ENCODE data around the gene UGT2B11.
"Not testable (repeated sequence)": the region's sequence is repeated elsewhere in the genome, so short reads cannot be mapped to it uniquely, and the experiment has no call there.

UGT2B11 gene

DNA sequence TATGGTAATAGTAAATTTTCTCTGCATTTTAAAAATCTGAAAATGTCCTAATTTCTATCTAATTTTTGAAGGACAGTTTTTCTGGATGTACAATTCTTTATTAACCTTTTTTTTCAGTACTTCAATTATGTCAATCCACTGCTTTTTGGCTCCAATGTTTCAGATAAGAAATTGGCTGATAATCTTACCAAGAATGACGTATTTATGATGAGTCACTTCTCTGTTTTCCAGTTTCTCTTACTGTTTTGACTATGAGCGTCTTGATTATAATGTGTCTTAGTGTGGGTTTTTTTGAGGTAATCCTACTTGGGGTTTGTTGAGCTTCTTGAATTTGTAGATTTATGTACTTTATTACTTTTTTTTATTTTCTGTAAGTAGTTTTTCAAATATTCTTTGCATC lies 47.2 kb downstream of the UGT2B11 start:
- TF ChIP-seq POLR2A (IDR thresholded peaks at IDR 0.05; ENCODE audit: extremely low read depth, insufficient read length) (no peak), MYC (IDR thresholded peaks at IDR 0.05; ENCODE audit: low read depth, low read length) (no peak)
- TF ChIP-seq, protein P1, sequence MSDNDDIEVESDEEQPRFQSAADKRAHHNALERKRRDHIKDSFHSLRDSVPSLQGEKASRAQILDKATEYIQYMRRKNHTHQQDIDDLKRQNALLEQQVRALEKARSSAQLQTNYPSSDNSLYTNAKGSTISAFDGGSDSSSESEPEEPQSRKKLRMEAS (IDR thresholded peaks at IDR 0.05; ENCODE audit: low read depth, low read length), result no peak
- TF ChIP-seq, protein P2, sequence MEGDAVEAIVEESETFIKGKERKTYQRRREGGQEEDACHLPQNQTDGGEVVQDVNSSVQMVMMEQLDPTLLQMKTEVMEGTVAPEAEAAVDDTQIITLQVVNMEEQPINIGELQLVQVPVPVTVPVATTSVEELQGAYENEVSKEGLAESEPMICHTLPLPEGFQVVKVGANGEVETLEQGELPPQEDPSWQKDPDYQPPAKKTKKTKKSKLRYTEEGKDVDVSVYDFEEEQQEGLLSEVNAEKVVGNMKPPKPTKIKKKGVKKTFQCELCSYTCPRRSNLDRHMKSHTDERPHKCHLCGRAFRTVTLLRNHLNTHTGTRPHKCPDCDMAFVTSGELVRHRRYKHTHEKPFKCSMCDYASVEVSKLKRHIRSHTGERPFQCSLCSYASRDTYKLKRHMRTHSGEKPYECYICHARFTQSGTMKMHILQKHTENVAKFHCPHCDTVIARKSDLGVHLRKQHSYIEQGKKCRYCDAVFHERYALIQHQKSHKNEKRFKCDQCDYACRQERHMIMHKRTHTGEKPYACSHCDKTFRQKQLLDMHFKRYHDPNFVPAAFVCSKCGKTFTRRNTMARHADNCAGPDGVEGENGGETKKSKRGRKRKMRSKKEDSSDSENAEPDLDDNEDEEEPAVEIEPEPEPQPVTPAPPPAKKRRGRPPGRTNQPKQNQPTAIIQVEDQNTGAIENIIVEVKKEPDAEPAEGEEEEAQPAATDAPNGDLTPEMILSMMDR (IDR thresholded peaks at IDR 0.05; ENCODE audit: low read depth, low read length), result no peak
- peak; percentile 5 for DNase-seq (ENCODE audit: low read depth)
- no peak overlapping the region for H3K4me3 ChIP-seq (ENCODE audit: low read depth, low read length)

DNA sequence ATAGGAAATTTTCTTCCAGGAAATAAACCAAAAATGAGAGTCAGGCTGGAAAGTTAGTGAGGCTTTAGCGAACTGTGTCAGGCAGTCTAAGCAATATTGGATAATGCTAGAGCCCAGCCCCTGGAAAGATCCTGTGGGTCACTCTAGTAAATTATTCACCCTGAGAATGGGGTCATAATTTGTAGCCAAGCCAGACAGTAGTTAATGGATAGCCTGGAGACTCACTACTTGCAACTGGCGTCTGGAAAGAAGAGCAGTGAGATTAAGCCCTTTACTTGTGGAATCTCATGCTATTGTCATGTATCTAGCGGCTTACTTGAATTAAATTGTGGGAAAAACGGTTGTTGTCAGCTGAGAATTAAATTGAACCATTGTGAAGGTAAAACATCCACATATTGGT lies 48.2 kb downstream of the UGT2B11 start:
- H3K4me3 ChIP-seq (ENCODE audit: low read depth, low read length), result not testable (repeated sequence)

DNA sequence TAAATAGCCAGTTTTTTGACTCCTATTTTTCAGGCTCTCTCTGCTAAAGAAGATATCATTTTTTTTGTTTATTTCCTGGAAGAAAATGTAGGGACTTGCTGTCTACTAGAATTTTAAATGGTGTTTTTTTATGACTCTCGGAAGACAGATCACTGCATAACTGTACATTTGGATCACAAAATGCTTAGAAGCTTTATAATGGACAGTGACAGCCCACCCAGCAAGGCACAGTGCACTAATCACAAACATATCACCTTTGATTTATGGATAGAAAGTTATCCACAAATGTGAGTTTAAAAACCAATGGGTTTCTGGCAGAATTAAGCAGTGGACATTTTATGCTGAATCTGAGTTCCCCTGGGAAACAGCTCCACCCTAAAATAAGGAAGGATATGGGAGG lies 48.8 kb downstream of the UGT2B11 start:
- not testable (repeated sequence) for DNase-seq (ENCODE audit: low read depth); H3K4me3 ChIP-seq (ENCODE audit: low read depth, low read length)

More for the DNA sequence above, 48.2 kb downstream of the UGT2B11 start:
- not testable (repeated sequence) for DNase-seq (ENCODE audit: low read depth)

DNA sequence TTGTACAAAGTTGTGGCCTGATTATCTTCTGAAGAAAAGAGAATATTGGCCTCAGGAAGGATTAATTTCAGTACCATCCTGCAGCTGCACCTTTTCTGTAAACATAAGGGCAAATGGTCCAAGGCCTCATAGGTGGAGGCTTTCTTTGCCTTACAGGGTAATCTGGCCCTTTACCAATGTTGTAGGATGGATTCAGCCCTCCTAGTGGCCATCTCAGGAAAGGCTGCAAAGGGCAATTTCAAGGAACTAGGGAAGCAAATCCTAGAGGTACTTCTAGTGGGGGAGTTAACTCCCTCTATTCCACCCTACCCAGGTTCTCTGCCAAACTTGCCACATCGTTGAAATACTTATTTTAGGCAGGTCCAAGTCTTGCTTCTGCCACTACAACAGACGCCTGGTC lies 57.6 kb downstream of the UGT2B11 start:
- TF ChIP-seq MYC (IDR thresholded peaks at IDR 0.05; ENCODE audit: low read depth, low read length) (no peak), POLR2A (IDR thresholded peaks at IDR 0.05; ENCODE audit: extremely low read depth, insufficient read length) (no peak)
- TF ChIP-seq, protein P1 (IDR thresholded peaks at IDR 0.05; ENCODE audit: low read depth, low read length), result no peak
- TF ChIP-seq, protein P2 (IDR thresholded peaks at IDR 0.05; ENCODE audit: low read depth, low read length), result no peak
- DNase-seq (ENCODE audit: low read depth), result no peak
- H3K4me3 ChIP-seq (ENCODE audit: low read depth, low read length), result no peak overlapping the region

DNA sequence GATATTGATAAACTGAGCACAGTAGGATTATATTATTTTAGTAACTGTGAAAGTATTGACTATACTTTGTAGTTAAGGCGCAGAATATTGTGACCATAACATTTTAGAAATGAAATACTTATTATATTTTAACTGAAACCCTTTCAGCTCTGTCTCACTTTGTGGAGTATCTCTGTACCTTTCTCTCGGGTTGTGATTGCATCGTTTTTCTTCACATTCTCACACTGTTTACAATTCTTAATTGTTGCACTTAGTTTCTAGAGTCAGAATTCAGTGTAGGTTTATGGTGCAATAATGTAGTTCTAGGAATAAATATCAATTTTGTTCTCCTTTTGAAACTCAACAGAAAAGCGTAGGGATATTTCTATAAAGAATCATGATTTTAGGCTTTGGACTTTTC lies 60.5 kb downstream of the UGT2B11 start:
- no peak for TF ChIP-seq MYC (IDR thresholded peaks at IDR 0.05; ENCODE audit: low read depth, low read length)
- no peak for TF ChIP-seq POLR2A (IDR thresholded peaks at IDR 0.05; ENCODE audit: extremely low read depth, insufficient read length)
- TF ChIP-seq, protein P2 (IDR thresholded peaks at IDR 0.05; ENCODE audit: low read depth, low read length), result no peak
- TF ChIP-seq, protein P1 (IDR thresholded peaks at IDR 0.05; ENCODE audit: low read depth, low read length), result no peak
- DNase-seq (ENCODE audit: low read depth), result no peak
- no peak overlapping the region for H3K4me3 ChIP-seq (ENCODE audit: low read depth, low read length)

Measured in NB4 (cell line).